Endometrial microvascular endothelial cells (primary cell): ENCODE data around the gene NNAT. TPM values are rescaled to one million over a fixed set of nuclear protein-coding genes. Genes with fewer than 3 reads are reported as not detected.

Source experiments
- in situ Hi-C: cut with HindIII; loops from 2 replicates; pipeline ENCODE4 v1.10.0; 2017; ENCODE audit warnings: low sequenced_read_pairs, low pct_unique_long_range_greater_than_20kb; ENCODE audit errors: inconsistent ontology term
- total RNA-seq: library from RNA; depleted of rRNA; stranded (reverse); fragments of >200 nt; gene quantifications from one replicate; pipeline ENCODE4 v1.2.3, GENCODE V29; 2015; ENCODE audit errors: inconsistent ontology term

The NNAT gene
- total RNA-seq, 1 donor from 2014 or later, result not detected

DNA sequence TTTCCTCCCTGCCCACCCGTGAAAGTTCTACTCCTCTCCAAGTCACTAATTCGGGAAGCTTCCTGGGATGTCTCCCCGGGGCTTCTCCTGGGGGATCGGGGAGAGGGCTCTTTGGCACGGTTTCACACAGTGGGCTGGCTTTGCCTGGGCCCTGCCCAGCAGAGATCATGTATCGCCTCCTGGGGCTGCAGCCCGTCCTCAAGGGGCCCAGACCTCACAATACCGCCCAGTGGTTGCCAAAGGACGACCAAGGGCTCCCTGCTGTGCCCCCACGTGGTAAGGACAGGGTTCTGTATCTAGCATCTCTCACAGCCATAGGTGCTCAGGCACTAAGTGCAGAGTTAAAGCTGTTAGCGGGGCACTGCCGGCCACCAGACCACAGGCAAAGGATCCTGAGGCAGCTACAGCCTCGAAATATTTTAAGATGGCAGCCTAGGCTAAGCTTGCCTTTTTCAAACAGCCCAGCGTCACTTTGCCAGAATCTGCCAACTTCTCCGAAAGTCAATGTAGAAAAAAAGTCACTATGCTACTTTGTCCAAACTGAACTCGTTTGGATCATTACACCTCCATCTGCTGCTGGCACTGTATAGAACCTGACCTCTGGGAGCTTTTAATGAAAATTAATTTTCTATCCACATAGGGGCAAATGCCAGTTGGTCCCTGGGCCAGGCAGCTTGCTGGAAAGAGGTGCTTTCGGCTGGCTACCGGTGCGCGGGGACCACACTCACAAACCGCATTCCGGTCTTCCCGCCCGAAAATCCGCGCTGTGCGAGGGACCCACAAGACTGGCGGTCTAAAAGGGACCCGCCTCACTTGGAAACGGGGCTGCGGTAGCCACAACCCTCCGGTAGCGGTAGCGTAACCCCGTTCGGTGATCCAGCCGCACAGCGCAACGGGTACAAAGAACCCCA, 1.3 kb upstream of the NNAT start:
- in situ Hi-C loops, result loop anchor here (25.0 kb wide), 1 partner anchor 257 kb away; the partner anchor contains the start of gene GHRH

DNA sequence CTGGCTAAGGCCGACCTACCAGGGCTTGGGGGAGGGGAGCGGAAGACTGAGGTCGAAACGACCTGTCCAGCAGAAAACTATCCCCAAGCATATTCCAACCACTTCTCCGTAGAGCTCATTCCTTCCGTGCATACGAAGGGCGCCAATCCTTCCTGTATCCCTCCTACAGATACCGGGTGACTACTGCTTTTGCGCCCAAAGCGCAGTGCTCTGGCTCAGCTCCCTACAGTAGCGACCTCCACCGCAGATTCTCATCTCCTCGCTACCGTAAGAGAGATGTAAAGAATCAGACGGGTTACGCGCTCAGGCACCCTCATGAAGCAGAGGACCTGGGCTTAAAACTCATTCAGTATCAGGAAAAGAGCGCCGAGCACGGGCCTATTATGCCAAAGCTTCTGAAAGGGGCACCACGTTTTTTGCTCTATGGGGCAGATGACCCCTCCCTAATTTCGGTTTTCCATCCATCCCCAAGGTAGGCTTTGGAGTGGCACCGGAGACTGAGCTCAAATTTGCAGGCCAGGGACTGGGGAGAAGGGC, 563 bp upstream of the NNAT start:
- in situ Hi-C loops, result loop anchor here (25.0 kb wide), 1 partner anchor 258 kb away; the partner anchor contains the start of gene GHRH

DNA sequence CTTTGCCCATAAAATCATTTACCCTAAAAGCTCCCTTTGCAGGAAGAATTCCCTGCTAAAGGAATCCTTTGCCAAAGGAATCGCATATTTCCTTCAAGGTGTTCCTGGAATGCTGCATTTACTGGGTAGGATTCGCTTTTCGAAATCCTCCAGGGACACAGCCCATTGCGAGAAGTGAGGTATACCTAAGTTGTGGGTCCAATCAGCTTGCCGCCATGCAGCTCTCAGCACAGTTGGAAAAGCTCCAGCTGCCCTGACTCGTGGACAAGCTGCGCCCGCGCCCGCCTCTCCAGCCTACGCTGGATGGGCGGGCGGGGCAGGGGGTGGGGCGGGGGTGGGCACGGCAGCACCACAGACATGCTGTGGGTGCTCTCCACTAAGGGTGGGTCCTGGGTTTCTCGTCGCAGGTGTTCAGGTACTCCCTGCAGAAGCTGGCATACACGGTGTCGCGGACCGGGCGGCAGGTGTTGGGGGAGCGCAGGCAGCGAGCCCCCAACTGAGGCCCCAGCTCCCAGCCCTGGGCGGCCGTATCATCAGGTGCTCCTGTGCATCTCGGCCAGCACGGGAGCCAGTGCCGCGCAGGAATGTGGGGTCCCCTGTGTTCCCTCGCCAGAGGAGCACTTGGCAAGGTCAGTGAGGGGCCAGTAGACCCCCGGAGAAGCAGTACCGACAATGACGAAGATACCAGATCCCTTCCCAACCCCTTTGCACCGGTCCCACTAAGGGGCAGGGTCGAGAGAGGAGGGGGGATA, 1.4 kb downstream of the NNAT start:
- in situ Hi-C loops, result loop anchor here (25.0 kb wide), 1 partner anchor 260 kb away; the partner anchor contains the start of gene GHRH

DNA sequence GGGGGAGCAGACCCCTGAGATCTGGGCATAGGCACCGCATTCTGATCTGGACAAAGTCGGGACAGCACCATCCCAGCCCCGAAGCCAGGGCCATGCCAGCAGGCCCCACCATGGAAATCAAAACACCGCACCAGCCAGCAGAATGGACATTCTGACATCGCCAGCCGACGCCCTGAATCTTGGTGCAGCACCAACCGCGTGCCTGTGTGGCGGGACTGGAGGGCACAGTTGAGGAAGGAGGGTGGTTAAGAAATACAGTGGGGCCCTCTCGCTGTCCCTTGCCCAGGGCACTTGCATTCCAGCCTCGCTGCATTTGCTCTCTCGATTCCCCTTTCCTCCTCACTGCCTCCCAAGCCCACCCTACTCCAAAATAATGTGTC, 2.0 kb downstream of the NNAT start:
- in situ Hi-C loops, result loop anchor here (25.0 kb wide), 1 partner anchor 261 kb away; the partner anchor contains the start of gene GHRH

DNA sequence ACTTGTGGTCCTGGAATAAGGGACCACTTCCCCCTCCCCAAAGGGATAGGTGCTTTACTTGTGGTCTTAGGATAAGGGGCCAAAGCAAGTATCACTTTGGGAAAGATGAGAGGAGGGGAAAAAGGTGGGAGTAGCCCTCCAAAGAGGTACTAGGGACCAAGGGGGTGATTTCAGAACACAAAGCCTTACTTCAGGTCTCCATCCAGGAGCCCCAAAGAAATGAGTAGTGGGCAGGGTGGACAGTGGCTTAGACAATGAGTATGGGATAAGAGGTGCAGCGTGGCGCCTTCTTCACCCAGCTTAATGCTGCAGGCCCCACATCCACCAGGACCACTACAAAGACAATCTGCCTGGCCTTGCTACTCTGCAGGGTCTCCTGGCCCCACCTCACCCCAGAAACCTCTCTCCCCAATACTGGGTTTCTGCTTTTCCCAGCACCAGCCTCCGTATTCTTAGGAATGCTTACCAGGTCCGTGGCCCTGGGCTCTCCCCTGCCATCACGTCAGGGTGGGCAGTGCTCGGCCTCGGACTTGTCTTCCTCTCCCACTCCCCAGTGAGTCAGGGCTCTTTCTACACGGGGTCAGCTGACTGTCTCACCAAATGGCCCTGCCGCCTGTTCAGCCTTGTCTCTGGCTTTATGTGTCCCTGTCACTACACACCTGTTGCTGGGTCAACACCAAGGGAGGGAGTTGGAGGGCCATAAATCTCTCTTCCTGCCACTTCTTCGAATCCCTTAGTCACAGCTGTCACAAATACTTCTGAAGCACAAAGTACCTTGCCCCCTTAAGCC, 3.1 kb downstream of the NNAT start:
- in situ Hi-C loops, result loop anchor here (25.0 kb wide), 1 partner anchor 262 kb away; the partner anchor contains the start of gene GHRH

DNA sequence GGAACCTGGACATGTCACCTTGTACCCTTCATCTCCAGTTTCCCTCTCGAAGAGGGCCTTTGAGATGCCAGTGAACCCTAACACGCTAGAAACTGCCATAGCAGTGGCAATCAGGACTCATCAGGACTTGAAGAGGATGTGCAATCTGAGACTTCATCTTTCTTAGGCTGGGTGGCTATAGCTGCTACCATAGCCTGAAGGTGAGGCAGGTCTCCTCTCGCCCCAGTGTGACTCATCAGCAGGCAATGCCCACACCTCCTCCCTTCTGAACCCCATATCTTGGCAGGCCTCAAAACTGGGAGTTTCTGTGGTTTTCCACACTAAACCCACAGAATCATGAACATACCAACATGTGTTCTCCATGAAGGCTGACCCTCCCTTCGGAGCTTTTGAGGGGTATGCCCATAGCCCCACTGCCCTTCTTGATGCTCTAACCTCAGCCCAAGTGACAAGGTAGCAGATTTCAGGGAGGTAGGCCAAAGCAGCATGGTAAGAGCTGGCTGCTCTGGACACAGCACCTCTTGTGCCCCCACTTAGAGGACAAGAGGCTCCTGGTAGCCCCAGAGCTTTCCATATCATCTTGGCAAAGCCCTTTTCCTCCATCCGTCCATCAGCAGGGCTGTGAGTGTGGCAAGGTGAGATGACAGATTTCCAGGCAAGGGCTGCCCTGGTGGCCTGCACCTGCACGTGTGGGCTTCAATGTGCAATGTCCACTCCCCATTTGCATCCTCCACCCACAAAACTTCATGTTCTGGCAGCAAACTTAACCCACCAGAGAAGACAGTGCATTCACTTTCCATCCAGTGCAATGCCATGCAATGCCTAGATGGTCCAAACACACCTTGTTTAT, 4.0 kb downstream of the NNAT start:
- in situ Hi-C loops, result loop anchor here (25.0 kb wide), 1 partner anchor 263 kb away; the partner anchor contains the start of gene GHRH

DNA sequence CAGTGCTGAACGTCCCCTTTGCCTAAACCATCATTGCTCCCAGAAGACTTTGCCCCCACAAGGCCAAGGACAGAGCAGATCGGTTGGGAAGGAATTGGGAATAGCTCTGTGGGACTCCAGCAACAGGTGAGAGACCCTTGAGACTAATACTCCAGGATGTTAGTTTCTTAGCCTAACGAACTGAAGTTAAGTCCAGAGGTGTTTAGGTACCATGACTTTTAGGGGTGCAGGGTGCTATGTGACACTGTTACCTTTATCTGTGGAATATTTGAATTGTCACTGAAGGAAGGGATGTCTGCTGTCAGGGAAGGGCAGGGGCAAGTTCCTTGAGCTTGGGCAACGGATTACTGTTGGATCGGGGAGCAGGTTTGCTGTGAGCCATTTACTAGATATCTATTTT, 4.8 kb downstream of the NNAT start:
- in situ Hi-C loops, result no loop called here

DNA sequence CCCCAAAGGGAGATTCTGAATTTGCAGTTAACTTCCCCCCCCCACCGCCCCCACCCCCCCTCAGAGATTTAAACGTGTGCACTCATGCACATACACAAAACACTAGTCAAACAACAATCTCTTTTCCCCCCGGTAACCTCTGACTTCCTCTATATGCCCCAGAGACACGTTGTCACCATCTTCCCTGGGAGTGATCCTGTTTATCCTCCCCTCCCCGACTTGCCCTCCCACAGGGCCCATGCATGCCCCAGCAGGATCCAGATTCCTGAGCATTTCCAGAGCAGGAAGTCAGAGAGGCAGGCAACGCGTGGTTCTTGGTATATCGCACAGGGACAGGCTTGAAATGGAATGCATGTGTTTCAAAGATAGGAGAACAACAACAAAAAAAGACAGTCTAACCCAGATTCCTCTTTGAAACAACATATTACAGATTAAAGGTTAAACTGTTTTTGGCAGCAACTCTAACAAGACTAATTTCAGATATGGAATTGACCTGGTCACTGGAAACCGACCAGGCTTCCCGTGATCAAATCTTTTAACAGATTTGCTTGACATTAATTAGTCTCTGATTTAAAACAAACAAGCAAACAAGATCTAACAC, 5.3 kb downstream of the NNAT start:
- in situ Hi-C loops, result no loop called here

DNA sequence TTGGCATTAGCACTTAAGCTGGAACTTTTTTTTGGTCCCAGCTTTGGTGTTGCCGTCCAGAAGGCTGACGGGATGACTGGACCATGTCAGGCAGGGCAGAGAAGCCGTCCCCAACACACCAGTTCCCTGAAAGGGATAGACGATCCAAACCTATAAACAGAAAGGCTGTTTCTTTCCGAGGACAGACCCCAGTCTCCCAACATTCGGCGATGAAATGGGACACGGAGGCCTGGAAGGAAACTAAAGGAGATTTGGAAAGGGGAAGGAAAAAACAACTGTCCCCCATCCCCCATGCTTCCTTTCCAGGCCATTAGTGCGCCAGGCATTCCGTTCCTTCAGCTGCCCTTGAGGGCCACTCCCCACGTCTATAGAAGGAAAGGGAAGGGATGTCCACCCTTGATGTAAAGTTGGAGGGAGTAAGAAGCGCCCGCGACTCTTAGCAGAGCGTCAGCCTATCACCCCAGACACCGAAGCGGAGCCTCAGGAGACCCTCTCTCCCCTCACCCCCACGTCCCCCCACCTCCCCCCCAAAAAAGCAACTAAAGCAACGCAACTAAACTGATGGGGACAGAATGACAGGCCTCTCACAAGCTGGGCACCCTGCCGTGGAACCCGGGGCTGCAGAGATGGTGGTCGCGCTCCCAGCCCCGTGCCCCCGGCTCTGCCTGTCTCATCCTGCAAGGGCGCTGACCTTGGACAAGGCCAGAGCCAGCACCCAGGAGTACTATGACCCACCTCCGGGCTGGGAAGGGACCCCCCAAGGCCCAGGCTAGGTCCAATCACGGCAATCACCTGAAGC, 6.0 kb downstream of the NNAT start:
- in situ Hi-C loops, result no loop called here

DNA sequence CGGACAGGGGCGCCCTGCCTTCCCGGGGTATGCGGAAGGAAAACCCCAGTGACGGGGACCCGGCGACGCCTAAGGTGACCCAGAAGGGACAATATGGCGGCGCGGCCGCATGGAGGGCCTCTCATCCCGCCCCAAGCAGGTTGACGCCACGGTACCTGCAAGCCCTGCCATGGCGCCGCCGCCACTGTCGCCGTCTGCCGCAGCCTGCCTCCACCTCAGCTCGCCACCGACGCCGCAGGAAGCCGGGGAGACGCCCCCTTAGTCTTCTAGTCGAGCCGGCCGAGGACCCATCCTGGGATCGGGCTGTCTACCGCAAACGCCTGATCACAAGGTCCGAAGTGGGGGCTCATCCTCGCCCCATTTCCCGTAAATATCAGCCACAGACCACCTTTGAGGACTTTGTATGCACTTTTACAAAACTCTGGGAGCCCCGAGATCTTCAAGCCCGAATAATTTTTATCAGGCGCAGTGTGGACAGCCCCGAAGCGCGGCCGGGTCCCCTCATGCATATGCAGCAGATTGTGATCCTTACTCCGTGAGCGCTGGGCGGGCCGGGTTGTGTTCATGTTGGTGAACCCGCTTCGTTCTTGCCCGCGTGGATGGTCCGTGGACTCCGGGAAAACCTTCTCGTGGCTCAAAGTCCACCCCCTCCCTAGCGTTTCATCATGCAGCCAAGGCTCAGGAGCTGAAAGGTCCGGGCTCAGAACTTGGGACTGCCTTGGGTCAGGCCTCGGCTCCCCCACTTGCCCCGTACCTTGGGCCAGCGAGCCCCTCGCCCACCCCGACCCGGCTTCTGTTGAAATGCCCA, 6.8 kb downstream of the NNAT start, which contains the start of gene BLCAP:
BLCAP (minus strand) TSS at position 239 of the 808 bp plus-strand sequence. CDS start 8,702 bp downstream, outside the sequence.
- in situ Hi-C loops, result no loop called here

DNA sequence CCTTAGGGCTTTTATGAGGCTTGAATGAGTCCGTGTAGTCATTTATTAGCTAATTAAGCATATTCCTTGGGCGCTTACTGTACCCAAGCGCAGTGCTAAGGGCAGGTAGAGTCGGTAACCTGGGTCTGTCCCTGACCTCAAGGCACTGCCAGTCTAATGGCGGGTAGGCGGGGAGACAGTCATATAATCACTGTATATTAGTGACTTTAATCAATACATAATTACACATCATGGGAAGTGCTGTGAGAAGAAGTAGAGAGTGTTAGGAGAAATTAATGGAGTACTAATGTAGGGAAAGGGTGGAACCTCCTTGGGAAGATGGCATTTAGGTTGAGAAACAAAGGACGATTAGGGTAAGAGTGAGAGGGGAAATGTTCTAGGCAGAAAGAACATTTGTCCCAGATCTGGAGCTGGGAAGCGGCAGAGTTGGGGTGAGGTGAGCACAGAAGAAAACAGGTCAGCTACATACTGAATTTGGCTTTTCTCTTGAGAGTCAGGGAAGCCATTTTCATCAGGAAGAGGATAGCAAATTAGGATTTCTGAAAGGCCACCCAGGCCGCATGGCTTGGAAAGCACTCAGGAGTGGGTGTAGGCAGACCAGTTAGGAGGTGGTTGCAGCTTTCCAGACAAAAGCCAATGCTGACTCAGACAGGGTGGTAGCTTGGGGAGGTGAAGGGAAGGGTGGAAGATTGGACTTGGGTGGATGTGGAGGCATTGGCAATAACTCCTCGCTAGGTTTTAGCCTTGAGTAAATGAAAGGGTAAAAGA, 7.6 kb downstream of the NNAT start:
- in situ Hi-C loops, result no loop called here

DNA sequence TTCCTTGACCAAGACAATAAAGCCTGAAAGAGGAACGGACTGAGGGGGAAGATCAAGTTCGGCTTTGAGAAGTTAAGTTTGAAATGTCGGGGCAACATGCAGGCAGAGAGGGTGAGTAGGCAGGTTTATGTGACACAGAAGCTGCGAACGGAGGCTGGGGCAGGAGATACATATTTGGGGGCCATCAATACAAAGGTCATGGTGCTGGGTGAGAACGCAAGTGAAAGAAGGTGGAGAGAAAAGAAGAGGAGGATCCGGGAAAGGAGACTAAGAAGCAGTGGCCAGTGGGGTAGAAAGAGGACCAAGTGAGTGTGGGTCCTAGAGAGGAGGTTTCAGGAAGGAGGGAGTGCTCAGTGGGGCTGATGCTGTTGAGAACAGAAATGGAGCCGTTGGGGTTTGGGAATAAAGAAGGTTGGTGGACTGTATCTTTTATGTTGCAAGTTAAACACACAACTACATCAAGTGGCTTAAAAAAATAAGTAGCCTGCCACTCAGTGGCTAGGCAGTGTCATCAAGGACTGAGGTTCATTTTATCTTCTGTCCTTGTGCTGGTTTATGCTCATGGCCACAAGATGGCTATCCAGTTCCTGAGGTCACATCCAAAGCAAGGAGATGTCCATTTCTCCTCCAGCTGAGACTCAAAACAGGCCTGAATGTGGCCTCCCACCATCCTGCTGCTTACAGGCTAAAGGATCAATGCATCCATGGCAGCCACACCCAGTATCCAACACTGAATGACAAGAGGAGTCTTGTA, 8.3 kb downstream of the NNAT start:
- in situ Hi-C loops, result no loop called here

DNA sequence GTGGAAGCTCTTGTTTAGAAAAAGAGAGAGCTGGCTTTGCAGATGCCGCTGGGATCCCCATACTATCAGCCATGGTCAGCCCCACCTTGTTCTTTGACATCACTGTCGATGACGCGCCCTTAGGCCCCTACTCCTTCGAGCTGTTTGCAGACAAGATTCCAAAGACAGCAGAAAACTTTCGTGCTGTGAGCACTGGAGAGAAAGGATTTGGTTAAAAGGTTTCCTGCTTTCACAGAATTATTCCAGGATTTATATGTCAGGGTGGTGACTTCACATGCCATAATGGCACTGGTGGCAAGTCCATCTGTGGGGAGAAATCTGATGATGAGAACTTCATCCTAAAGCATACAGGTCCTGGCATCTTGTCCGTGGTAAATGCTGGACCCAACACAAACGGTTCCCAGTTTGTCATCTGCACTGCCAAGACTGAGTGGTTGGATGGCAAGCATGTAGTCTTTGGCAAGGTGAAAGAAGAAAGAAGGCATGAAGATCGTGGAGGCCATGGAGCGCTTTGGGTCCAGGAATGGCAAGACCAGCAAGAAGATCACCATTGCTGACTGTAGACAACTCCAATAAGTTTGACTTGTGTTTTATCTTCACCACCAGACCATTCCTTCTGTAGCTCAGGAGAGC, 9.0 kb downstream of the NNAT start:
- in situ Hi-C loops, result no loop called here

DNA sequence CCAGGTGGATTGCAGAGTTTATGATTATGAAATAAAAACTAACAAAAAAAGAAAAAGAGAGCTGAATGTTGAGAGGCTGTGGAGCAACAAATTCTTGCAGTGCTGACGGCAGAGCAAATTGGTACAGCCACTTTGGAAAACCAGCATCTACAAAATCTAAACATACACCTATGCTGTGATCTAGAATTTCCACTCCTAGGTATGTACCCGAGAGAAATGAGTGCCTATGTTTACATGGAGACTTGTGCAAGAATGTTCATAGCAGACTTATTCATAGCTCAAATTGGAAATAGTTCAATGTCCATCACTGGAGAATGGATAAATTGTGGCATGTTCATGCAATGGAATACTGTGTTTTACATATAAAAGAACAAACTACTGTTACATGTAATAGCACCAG, 9.6 kb downstream of the NNAT start:
- in situ Hi-C loops, result no loop called here
